Gastrocnemius medialis (tissue), 4 donors: Measurements from ENCODE around the gene ZFP64. TPM values are rescaled to one million over a fixed set of nuclear protein-coding genes. Genes with fewer than 3 reads are reported as not detected.

Experiments used
- ATAC-seq, 2 donors: fragments of 150-250 bp; one replicate each; pipeline ENCODE4 v1.9.1; 2016
- DNase-seq, 2 donors: peaks; one replicate each; pipeline ENCODE4 v3.0.0-alpha.2; 2019
- H3K27ac ChIP-seq, 4 donors: fragments of 200-600 bp; sonication (generic); 1 replicate in 1 of 4; 2 replicates in 3 of 4; pipeline ENCODE4 v1.5.1; 2016 to 2018; ENCODE audit warnings: mild to moderate bottlenecking in 2 of 4, moderate library complexity in 1 of 4
- H3K27me3 ChIP-seq, 3 donors: fragments of 200-600 bp; sonication (generic) in 2 of 3; 1 replicate in 1 of 3; 2 replicates in 2 of 3; pipeline versions ENCODE4 v1.5.1 to v1.6.0; 2016 to 2019; ENCODE audit warnings: mild to moderate bottlenecking in 1 of 3, moderate library complexity in 1 of 3
- H3K36me3 ChIP-seq, 2 donors: fragments of 200-600 bp; sonication (generic) in 1 of 2; one replicate each; pipeline ENCODE4 v1.5.1; 2017 to 2018
- H3K4me1 ChIP-seq, 2 donors: fragments of 200-600 bp; sonication (generic) in 1 of 2; one replicate each; pipeline ENCODE4 v1.5.1; 2016 to 2017; ENCODE audit warnings: mild to moderate bottlenecking in 2 of 2
- H3K4me3 ChIP-seq, 4 donors: fragments of 200-600 bp; sonication (generic) in 3 of 4; 1 replicate in 1 of 4; 2 replicates in 3 of 4; pipeline ENCODE4 v1.5.1; 2016 to 2019; ENCODE audit warnings: mild to moderate bottlenecking in 2 of 4
- H3K9me3 ChIP-seq, 3 donors: fragments of 200-600 bp; sonication (generic) in 2 of 3; 1 replicate in 1 of 3; 2 replicates in 2 of 3; pipeline ENCODE4 v1.5.1; 2016 to 2019
- CTCF ChIP-seq, 5 experiments: fragments of 450-650 bp in 3 of 5; fragments of 200-600 bp in 2 of 5; sonication (generic) in 2 of 5; IDR thresholded peaks in 4 of 5; conservative IDR thresholded peaks in 1 of 5; 1 replicate in 4 of 5; 2 replicates in 1 of 5; pipeline ENCODE4 v1.5.1; 2016 to 2019; ENCODE audit warnings: antibody characterized with exemption in 5 of 5, mild to moderate bottlenecking in 3 of 5, moderate library complexity in 3 of 5
- POLR2A ChIP-seq, 2 donors: fragments of 450-650 bp; IDR thresholded peaks; one replicate each; pipeline ENCODE4 v1.6.1; 2017; ENCODE audit warnings: antibody characterized with exemption in 2 of 2, mild to moderate bottlenecking in 2 of 2, moderate library complexity in 2 of 2
- in situ Hi-C, 4 donors: fragments of 200-750 bp; cut with MboI; loops; one replicate each; pipeline versions ENCODE4 v1.15.0 to v1.8.0; 2017; ENCODE audit warnings: low sequenced_read_pairs in 4 of 4
- intact Hi-C: fragments of 100-400 bp; cut with DNase I; formaldehyde crosslinking; loops from one replicate; pipeline ENCODE4 v1.15.1; 2023; ENCODE audit warnings: low total_unique reads
- total RNA-seq, 4 donors: library from RNA; depleted of rRNA; stranded (reverse); fragments of >200 nt; gene quantifications; one replicate each; pipeline versions ENCODE4 v1.1.0 to v1.2.3, GENCODE V29; 2016

Gene ZFP64
- total RNA-seq, 4 donors from 2014 or later, result 3.3 to 8.0 (median 3.9) TPM

- no peak for TF ChIP-seq CTCF (IDR thresholded peaks at IDR 0.05 in 4 of 5, conservative IDR thresholded peaks at IDR 0.05 in 1 of 5)
- TF ChIP-seq POLR2A (IDR thresholded peaks at IDR 0.05), result no peak
- Histone ChIP-seq H3K36me3 (no peaks in the 10 kb centered on the region), H3K4me1 (no peaks in the 10 kb centered on the region), H3K27me3 (no peaks in the 10 kb centered on the region), H3K4me3 (no peak overlapping the region), H3K9me3 (no peaks in the 10 kb centered on the region), H3K27ac (no peak overlapping the region)
- intact Hi-C loops (no loop called here), in situ Hi-C loops (no loop called here)
- DNase-seq (no peak), ATAC-seq (no peak)
Observed at GRCh38 chr20:52213995-52214394, 22.4 kb upstream of the ZFP64 start.

DNA sequence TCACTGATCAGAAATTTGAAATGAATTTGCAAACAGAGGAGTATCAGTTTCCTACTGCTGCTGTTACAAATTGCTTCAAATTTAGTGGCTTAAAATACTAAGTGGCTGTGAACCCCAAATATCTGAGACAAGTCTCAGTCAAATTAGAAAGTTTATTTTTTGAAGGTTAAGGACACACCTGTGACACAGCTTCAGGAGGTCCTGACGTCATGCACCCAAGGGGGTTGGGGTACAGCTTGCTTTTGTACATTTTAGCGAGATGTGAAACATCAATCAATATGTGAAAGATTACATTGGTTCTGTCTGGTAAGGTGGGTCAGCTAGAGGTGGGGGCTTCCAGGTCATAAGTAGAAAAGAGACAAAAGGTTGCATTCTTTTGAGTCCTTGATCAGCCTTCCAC lies 21.4 kb upstream of the ZFP64 start:
- ATAC-seq (no peak), DNase-seq (no peak)
- Histone ChIP-seq H3K4me1 (no peaks in the 10 kb centered on the region), H3K9me3 (no peaks in the 10 kb centered on the region), H3K4me3 (no peak overlapping the region), H3K27ac (no peak overlapping the region), H3K36me3 (no peaks in the 10 kb centered on the region), H3K27me3 (no peaks in the 10 kb centered on the region)
- TF ChIP-seq POLR2A (IDR thresholded peaks at IDR 0.05) (no peak), CTCF (IDR thresholded peaks at IDR 0.05 in 4 of 5, conservative IDR thresholded peaks at IDR 0.05 in 1 of 5) (no peak)
- intact Hi-C loops, result no loop called here
- in situ Hi-C loops, result no loop called here

DNA sequence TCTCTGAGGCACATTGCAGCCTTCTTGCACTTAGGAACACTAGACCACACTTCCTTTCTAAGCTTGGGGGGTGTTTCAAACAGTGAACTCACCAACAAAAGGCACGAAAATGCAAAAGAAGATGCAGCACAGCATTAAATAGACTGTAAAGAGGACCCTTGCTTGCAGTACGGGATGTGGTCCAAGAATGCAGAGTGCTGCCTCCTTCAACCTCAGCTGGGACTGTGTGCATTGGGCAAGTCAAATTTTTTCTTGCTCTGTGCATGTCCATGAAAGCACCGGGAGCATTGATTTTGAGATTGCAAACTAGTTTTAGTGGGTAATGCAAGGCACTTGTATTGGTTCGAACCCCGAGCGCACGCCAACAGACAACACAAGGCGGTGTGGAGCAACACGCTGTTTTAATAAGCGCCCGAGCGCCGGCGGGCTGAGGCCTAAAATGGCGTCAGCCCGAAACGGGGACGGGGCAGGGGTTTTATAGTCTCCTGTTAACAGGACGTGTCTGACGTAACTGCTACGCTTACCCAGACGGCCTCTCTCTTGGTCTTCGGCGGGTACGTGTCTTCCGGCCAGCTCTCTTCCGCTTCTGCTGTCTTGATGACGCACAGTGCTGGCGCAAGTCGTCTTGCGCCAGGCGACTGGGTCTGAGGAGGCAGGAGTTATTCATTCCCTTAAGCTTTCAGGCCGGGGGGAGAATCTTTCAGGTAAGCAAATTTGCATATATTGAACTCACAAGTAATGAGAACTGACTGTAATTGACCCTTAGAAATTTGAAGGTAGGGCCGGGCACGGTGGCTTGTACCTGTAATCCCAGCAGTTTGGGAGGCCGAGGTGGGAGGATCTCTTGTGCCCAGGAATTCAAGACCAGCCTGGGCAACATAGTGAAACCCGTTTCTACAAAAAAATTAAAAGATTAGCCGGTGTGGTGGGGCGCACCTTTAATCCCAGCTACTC lies 18.7 kb upstream of the ZFP64 start:
- Histone ChIP-seq H3K9me3 (no peaks in the 10 kb centered on the region), H3K27me3 (no peaks in the 10 kb centered on the region), H3K27ac (no peak overlapping the region), H3K36me3 (no peaks in the 10 kb centered on the region), H3K4me3 (no peak overlapping the region), H3K4me1 (no peaks in the 10 kb centered on the region)
- in situ Hi-C loops, result no loop called here
- DNase-seq, result no peak
- ATAC-seq, result no peak
- intact Hi-C loops, result no loop called here
- TF ChIP-seq CTCF (IDR thresholded peaks at IDR 0.05 in 4 of 5, conservative IDR thresholded peaks at IDR 0.05 in 1 of 5), result no peak
- TF ChIP-seq POLR2A (IDR thresholded peaks at IDR 0.05), result no peak

GRCh38 chr20:52209154-52209571 lies 17.6 kb upstream of the ZFP64 start:
- intact Hi-C loops, result no loop called here

More at GRCh38 chr20:52209154-52209571, 17.6 kb upstream of the ZFP64 start:
- H3K9me3 ChIP-seq, result no peaks in the 10 kb centered on the region
- DNase-seq (no peak), ATAC-seq (no peak)
- H3K27ac ChIP-seq, result no peak overlapping the region
- no peaks in the 10 kb centered on the region for H3K4me1 ChIP-seq
- TF ChIP-seq CTCF (IDR thresholded peaks at IDR 0.05 in 4 of 5, conservative IDR thresholded peaks at IDR 0.05 in 1 of 5) (no peak), POLR2A (IDR thresholded peaks at IDR 0.05) (no peak)
- no peak overlapping the region for H3K4me3 ChIP-seq
- H3K36me3 ChIP-seq, result no peaks in the 10 kb centered on the region
- H3K27me3 ChIP-seq, result no peaks in the 10 kb centered on the region
- in situ Hi-C loops, result no loop called here
